PC-3 (cell line): ENCODE results near the gene PROSER2.

Experiments used
- EZH2 ChIP-seq: fragments of 300-600 bp; sonication (generic); IDR thresholded peaks from one replicate; pipeline ENCODE4 v1.6.1; 2017; ENCODE audit warnings: antibody characterized with exemption, mild to moderate bottlenecking, low read length; ENCODE audit not compliant: unreplicated experiment
- EZH2phosphoT487 ChIP-seq: fragments of 300-600 bp; sonication (generic); IDR thresholded peaks from 2 replicates; pipeline ENCODE4 v1.6.1; 2018; ENCODE audit warnings: mild to moderate bottlenecking, antibody characterized with exemption, low read length, borderline replicate concordance
- TF ChIP-seq, protein P1 (sequence below): fragments of 300-600 bp; sonication (generic); conservative IDR thresholded peaks from 2 replicates; pipeline ENCODE4 v1.5.1; 2017; ENCODE audit warnings: antibody characterized with exemption, low read depth, mild to moderate bottlenecking, low read length

DNA sequence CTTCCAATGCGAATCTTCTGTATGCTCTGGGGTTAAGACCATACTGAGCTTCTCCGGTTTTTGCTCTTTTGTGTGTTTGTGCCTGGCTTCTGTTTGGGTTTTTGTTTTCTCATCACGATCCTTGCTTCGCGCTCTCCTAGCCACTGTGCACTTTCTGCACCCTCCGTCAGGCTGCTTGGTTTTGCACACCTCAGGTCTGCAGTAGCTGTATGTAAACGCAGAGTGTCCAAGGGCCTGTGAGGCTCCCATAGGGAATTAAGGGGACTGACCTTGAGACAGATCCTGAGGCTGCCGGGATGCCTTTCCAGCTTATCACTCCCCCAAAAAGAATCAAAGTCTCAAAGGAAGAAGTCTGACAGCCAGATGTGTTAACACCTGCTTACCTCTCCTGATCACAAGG, 95.2 kb downstream of the PROSER2 start:
- TF ChIP-seq, protein P1, sequence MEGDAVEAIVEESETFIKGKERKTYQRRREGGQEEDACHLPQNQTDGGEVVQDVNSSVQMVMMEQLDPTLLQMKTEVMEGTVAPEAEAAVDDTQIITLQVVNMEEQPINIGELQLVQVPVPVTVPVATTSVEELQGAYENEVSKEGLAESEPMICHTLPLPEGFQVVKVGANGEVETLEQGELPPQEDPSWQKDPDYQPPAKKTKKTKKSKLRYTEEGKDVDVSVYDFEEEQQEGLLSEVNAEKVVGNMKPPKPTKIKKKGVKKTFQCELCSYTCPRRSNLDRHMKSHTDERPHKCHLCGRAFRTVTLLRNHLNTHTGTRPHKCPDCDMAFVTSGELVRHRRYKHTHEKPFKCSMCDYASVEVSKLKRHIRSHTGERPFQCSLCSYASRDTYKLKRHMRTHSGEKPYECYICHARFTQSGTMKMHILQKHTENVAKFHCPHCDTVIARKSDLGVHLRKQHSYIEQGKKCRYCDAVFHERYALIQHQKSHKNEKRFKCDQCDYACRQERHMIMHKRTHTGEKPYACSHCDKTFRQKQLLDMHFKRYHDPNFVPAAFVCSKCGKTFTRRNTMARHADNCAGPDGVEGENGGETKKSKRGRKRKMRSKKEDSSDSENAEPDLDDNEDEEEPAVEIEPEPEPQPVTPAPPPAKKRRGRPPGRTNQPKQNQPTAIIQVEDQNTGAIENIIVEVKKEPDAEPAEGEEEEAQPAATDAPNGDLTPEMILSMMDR = no peak
- TF ChIP-seq EZH2 = no peak
- no peak for TF ChIP-seq EZH2phosphoT487
